ENCODE results near the gene OSBPL2. TPM values are rescaled to one million over a fixed set of nuclear protein-coding genes. Genes with fewer than 3 reads are reported as not detected.

OSBPL2 gene
- total RNA-seq, 1 experiment from 2014 or later: 41.4 TPM

GRCh38 chr20:62298577-62299249 is 60.4 kb downstream of the OSBPL2 start:
- in situ Hi-C loops (cut with HindIII; ENCODE audit: low pct_unique_long_range_greater_than_20kb, low sequenced_read_pairs): no loop called here
- H3K27me3 ChIP-seq (ENCODE audit: control insufficient read depth, insufficient read depth, low read length): no peaks in the 10 kb centered on the region
- H3K9me3 ChIP-seq (ENCODE audit: control insufficient read depth, insufficient read depth, low read depth, low read length): no peaks in the 10 kb centered on the region
- no peak for TF ChIP-seq SIN3A (IDR thresholded peaks at IDR 0.05; ENCODE audit: borderline replicate concordance, insufficient read depth, low read depth, low read length)
- ChIA-PET POLR2A (interaction anchor here (0.6 kb wide), 1 partner anchor 73 kb away, joined by 12 read pairs; no protein-coding TSS in a partner anchor), CTCF (interaction anchor here (0.6 kb wide), 1 partner anchor 178 kb away, joined by 4 read pairs; no protein-coding TSS in a partner anchor)
- no peak overlapping the region for H3K4me3 ChIP-seq (ENCODE audit: low read depth in 2 of 2, low read length in 2 of 2)
- BruUV-seq (replicated peaks): no TSS peak
- H3K4me1 ChIP-seq (ENCODE audit: control insufficient read depth, insufficient read depth, low read length): no peaks in the 10 kb centered on the region
- peaks cover 5% of the 10 kb centered on the region; the same call in 1 of the 2 replicates for H3K36me3 ChIP-seq (ENCODE audit: control insufficient read depth, insufficient read depth, low read length)
- DNase-seq (ENCODE audit: low read depth, low spot score) (no peak), ATAC-seq (no peak)
- H3K27ac ChIP-seq (ENCODE audit: low read length): no peak overlapping the region
- intact Hi-C loops (cut with micrococcal nuclease; ENCODE audit: unreplicated experiment): no loop called here

GRCh38 chr20:62299666-62300236 is 61.4 kb downstream of the OSBPL2 start:
- H3K4me1 ChIP-seq (ENCODE audit: control insufficient read depth, insufficient read depth, low read length): no peaks in the 10 kb centered on the region; the same call in 1 of the 2 replicates
- intact Hi-C loops (cut with micrococcal nuclease; ENCODE audit: unreplicated experiment) (loop anchor here (5.0 kb wide), 1 partner anchor 83 kb away; no protein-coding TSS in a partner anchor), in situ Hi-C loops (cut with HindIII; ENCODE audit: low pct_unique_long_range_greater_than_20kb, low sequenced_read_pairs) (no loop called here)
- no peaks in the 10 kb centered on the region for H3K9me3 ChIP-seq (ENCODE audit: control insufficient read depth, insufficient read depth, low read depth, low read length)
- DNase-seq (ENCODE audit: low read depth, low spot score) (no peak), ATAC-seq (no peak)
- no peak overlapping the region for H3K27ac ChIP-seq (ENCODE audit: low read length)
- CTCF ChIA-PET: interaction anchor here (0.7 kb wide), 1 partner anchor 109 kb away, joined by 3 read pairs; no protein-coding TSS in a partner anchor
- POLR2A ChIA-PET: interaction anchor here (0.6 kb wide), 2 partner anchors 72 to 100 kb away, joined by 9 to 12 read pairs; no protein-coding TSS in a partner anchor
- BruUV-seq (replicated peaks): no TSS peak
- TF ChIP-seq REST (IDR thresholded peaks at IDR 0.05; ENCODE audit: insufficient read depth in 1 of 2, low read depth in 2 of 2, low read length in 1 of 2) (no peak), TCF7L2 (IDR thresholded peaks at IDR 0.05; ENCODE audit: low read depth, low read length) (no peak), CTCF (IDR thresholded peaks at IDR 0.05) (no peak), POLR2AphosphoS5 (IDR thresholded peaks at IDR 0.05; ENCODE audit: low read depth, low read length) (no peak), SIN3A (IDR thresholded peaks at IDR 0.05; ENCODE audit: borderline replicate concordance, insufficient read depth, low read depth, low read length) (no peak)
- H3K36me3 ChIP-seq (ENCODE audit: control insufficient read depth, insufficient read depth, low read length): peaks cover 2% of the 10 kb centered on the region; the same call in 1 of the 2 replicates
- no peak overlapping the region for H3K4me3 ChIP-seq (ENCODE audit: low read depth in 2 of 2, low read length in 2 of 2)
- H3K27me3 ChIP-seq (ENCODE audit: control insufficient read depth, insufficient read depth, low read length): no peaks in the 10 kb centered on the region
